GM21367 (cell line): Measurements from ENCODE around the gene RGR.

Source experiments
- ATAC-seq: cut with Tn5 transposase; IDR thresholded peaks from one replicate; pipeline ENCODE4 v1.9.1; 2021; ENCODE audit not compliant: unreplicated experiment

RGR gene

GRCh38 chr10:84217746-84218145 is 27.1 kb upstream of the RGR start:
- no peak for ATAC-seq

GRCh38 chr10:84221916-84222315 is 22.9 kb upstream of the RGR start:
- ATAC-seq, result no peak

GRCh38 chr10:84224411-84225028 is 20.3 kb upstream of the RGR start:
- ATAC-seq, result no peak

- ATAC-seq, result no peak
Observed at GRCh38 chr10:84225427-84226173, 19.3 kb upstream of the RGR start, which contains the start of gene LRIT2. Gene LRIT2 (minus strand): TSS chr10:84225544. CDS start chr10:84225520, 24 bp downstream.

GRCh38 chr10:84226616-84227015 is 18.2 kb upstream of the RGR start:
- ATAC-seq, result no peak

- ATAC-seq, result no peak
Observed at GRCh38 chr10:84227810-84228209, 17.0 kb upstream of the RGR start.

GRCh38 chr10:84230359-84230758 is 14.5 kb upstream of the RGR start:
- ATAC-seq, result no peak

- no peak for ATAC-seq
Observed at GRCh38 chr10:84232376-84232775, 12.5 kb upstream of the RGR start.

GRCh38 chr10:84233940-84234339 is 10.9 kb upstream of the RGR start:
- ATAC-seq, result no peak

- no peak for ATAC-seq
Observed at GRCh38 chr10:84234479-84234878, 10.4 kb upstream of the RGR start.

- ATAC-seq, result no peak
Observed at GRCh38 chr10:84235096-84235495, 9.8 kb upstream of the RGR start.

GRCh38 chr10:84236807-84237198 is 8.1 kb upstream of the RGR start:
- no peak for ATAC-seq

- no peak for ATAC-seq
Observed at GRCh38 chr10:84237199-84238051, 7.4 kb upstream of the RGR start.

- ATAC-seq, result no peak
Observed at GRCh38 chr10:84238909-84239308, 5.9 kb upstream of the RGR start.

- ATAC-seq, result no peak
Observed at GRCh38 chr10:84241185-84241790, 3.6 kb upstream of the RGR start, which contains the start of gene LRIT1. Gene LRIT1 (minus strand): TSS chr10:84241546. CDS start chr10:84241439, 107 bp downstream.

- ATAC-seq, result no peak
Observed at GRCh38 chr10:84243759-84244158, 1.1 kb upstream of the RGR start.

GRCh38 chr10:84247496-84247895 is 2.6 kb downstream of the RGR start:
- ATAC-seq, result no peak

- ATAC-seq, result no peak
Observed at GRCh38 chr10:84248794-84249193, 3.9 kb downstream of the RGR start.

GRCh38 chr10:84254552-84255478 is 10.0 kb downstream of the RGR start:
- no peak for ATAC-seq
